ENCODE results near the gene AHR. TPM values are rescaled to one million over a fixed set of nuclear protein-coding genes. Genes with fewer than 3 reads are reported as not detected.

Gene AHR
- total RNA-seq, 2 experiments from 2014 or later, result 95.2 to 95.7 TPM

GRCh38 chr7:17256375-17256774 is 42.1 kb upstream of the AHR start:
- CTCF ChIA-PET, result no interaction called here
- no peaks in the 10 kb centered on the region for H3K36me3 Mint-ChIP-seq (ENCODE audit: low read depth)
- no peak for ATAC-seq (ENCODE audit: poor library complexity)

GRCh38 chr7:17266565-17266964 is 31.9 kb upstream of the AHR start:
- H3K4me3 Mint-ChIP-seq, result no peak overlapping the region
- no peak for ATAC-seq (ENCODE audit: poor library complexity)
- H3K27me3 ChIP-seq (ENCODE audit: control insufficient read depth in 1 of 2, insufficient read depth in 2 of 2, low read length in 2 of 2), result no peaks in the 10 kb centered on the region
- H3K27me3 Mint-ChIP-seq, result no peaks in the 10 kb centered on the region
- H3K9me3 Mint-ChIP-seq, result peaks cover 43% of the 10 kb centered on the region
- no peak overlapping the region for H3K4me3 ChIP-seq (ENCODE audit: low read length)
- intact Hi-C loops (cut with DNase I, micrococcal nuclease), result no loop called here
- H3K4me1 Mint-ChIP-seq (ENCODE audit: low read depth), result peaks cover 1% of the 10 kb centered on the region
- H3K27ac Mint-ChIP-seq, result no peak overlapping the region
- H3K36me3 Mint-ChIP-seq (ENCODE audit: low read depth), result peaks cover 28% of the 10 kb centered on the region
- ChIA-PET POLR2A (no interaction called here), CTCF (no interaction called here)
- no peaks in the 10 kb centered on the region for H3K4me1 ChIP-seq (ENCODE audit: insufficient read depth, low read length)
- H3K27ac ChIP-seq (ENCODE audit: low read depth in 1 of 2, low read length in 2 of 2), result no peak overlapping the region
- no peaks in the 10 kb centered on the region for H3K36me3 ChIP-seq (ENCODE audit: insufficient read depth, low read length)
- no peak for TF ChIP-seq CTCF (IDR thresholded peaks at IDR 0.05)
- no peak for DNase-seq
- peaks cover 9 to 43% of the 10 kb centered on the region in 2 experiments for H3K9me3 ChIP-seq (ENCODE audit: control insufficient read depth in 1 of 2, insufficient read depth in 1 of 2, low read length in 2 of 2)

More at GRCh38 chr7:17256375-17256774, 42.1 kb upstream of the AHR start:
- Mint-ChIP-seq H3K9me3 (no peaks in the 10 kb centered on the region), H3K4me1 (ENCODE audit: low read depth) (peaks cover 3% of the 10 kb centered on the region), H3K4me3 (no peak overlapping the region), H3K27ac (no peak overlapping the region), H3K27me3 (no peaks in the 10 kb centered on the region)
- POLR2A ChIA-PET, result no interaction called here
- H3K36me3 ChIP-seq (ENCODE audit: insufficient read depth, low read length), result no peaks in the 10 kb centered on the region
- H3K9me3 ChIP-seq (ENCODE audit: control insufficient read depth in 1 of 2, insufficient read depth in 1 of 2, low read length in 2 of 2), result no peaks in the 10 kb centered on the region
- no peaks in the 10 kb centered on the region for H3K27me3 ChIP-seq (ENCODE audit: control insufficient read depth in 1 of 2, insufficient read depth in 2 of 2, low read length in 2 of 2)
- H3K27ac ChIP-seq (ENCODE audit: low read depth in 1 of 2, low read length in 2 of 2), result no peak overlapping the region
- H3K4me3 ChIP-seq (ENCODE audit: low read length), result no peak overlapping the region
- no peak for DNase-seq
- no peak for TF ChIP-seq CTCF (IDR thresholded peaks at IDR 0.05)
- intact Hi-C loops (cut with DNase I, micrococcal nuclease), result no loop called here
- H3K4me1 ChIP-seq (ENCODE audit: insufficient read depth, low read length), result no peaks in the 10 kb centered on the region

- POLR2A ChIA-PET, result no interaction called here
- no peak for TF ChIP-seq CTCF (IDR thresholded peaks at IDR 0.05)
- no peak for DNase-seq
- Histone ChIP-seq H3K9me3 (ENCODE audit: control insufficient read depth in 1 of 2, insufficient read depth in 1 of 2, low read length in 2 of 2) (peaks cover 15 to 43% of the 10 kb centered on the region in 2 experiments), H3K4me1 (ENCODE audit: insufficient read depth, low read length) (peaks cover 1% of the 10 kb centered on the region), H3K27ac (ENCODE audit: low read depth in 1 of 2, low read length in 2 of 2) (no peak overlapping the region), H3K36me3 (ENCODE audit: insufficient read depth, low read length) (no peaks in the 10 kb centered on the region), H3K4me3 (ENCODE audit: low read length) (no peak overlapping the region), H3K27me3 (ENCODE audit: control insufficient read depth in 1 of 2, insufficient read depth in 2 of 2, low read length in 2 of 2) (no peaks in the 10 kb centered on the region)
- H3K9me3 Mint-ChIP-seq, result peaks cover 37% of the 10 kb centered on the region
- peaks cover 28% of the 10 kb centered on the region for H3K36me3 Mint-ChIP-seq (ENCODE audit: low read depth)
- ATAC-seq (ENCODE audit: poor library complexity), result no peak
- H3K27ac Mint-ChIP-seq, result no peak overlapping the region
- H3K27me3 Mint-ChIP-seq, result no peaks in the 10 kb centered on the region
- CTCF ChIA-PET, result no interaction called here
- no peak overlapping the region for H3K4me3 Mint-ChIP-seq
- intact Hi-C loops (cut with DNase I, micrococcal nuclease), result no loop called here
- H3K4me1 Mint-ChIP-seq (ENCODE audit: low read depth), result peaks cover 5% of the 10 kb centered on the region
Measured at GRCh38 chr7:17269341-17270221, 28.9 kb upstream of the AHR start.

All from CD4-positive, alpha-beta T cell (primary cell).